Occipital lobe (tissue), 2 donors: ENCODE measurements around the gene PXMP2. TPM values are rescaled to one million over a fixed set of nuclear protein-coding genes. Genes with fewer than 3 reads are reported as not detected.
A peak's percentile ranks its signal among the peaks of the same experiment; 100 is the strongest.

ENCODE experiments used
- DNase-seq: peaks from one replicate; lab custom pipeline; 2025; lab: John Stamatoyannopoulos, UW
- total RNA-seq: library from RNA; depleted of rRNA; stranded (reverse); fragments of >200 nt; gene quantifications from one replicate; pipeline ENCODE4 v1.2.3, GENCODE V29; 2014

The PXMP2 gene
- total RNA-seq, 1 donor from 2014 or later: 12.2 TPM

GRCh38 chr12:132720606-132721345, 33.4 kb downstream of the PXMP2 start:
- no peak for DNase-seq

GRCh38 chr12:132723015-132723763, 35.8 kb downstream of the PXMP2 start:
- no peak for DNase-seq

- no peak for DNase-seq
Observed at GRCh38 chr12:132723764-132724140, 36.4 kb downstream of the PXMP2 start.

- DNase-seq: no peak
Observed at GRCh38 chr12:132724506-132725241, 37.3 kb downstream of the PXMP2 start.

- no peak for DNase-seq
Observed at GRCh38 chr12:132726386-132726785, 39.0 kb downstream of the PXMP2 start.

- no peak for DNase-seq
Observed at GRCh38 chr12:132727091-132727794, 39.9 kb downstream of the PXMP2 start.

- DNase-seq: no peak
Observed at GRCh38 chr12:132728502-132728901, 41.1 kb downstream of the PXMP2 start.

- peak; percentile 28 for DNase-seq
Observed at GRCh38 chr12:132729541-132730320, 42.3 kb downstream of the PXMP2 start.

GRCh38 chr12:132730353-132730752, 43.0 kb downstream of the PXMP2 start:
- DNase-seq: no peak

- no peak for DNase-seq
Observed at GRCh38 chr12:132731574-132731973, 44.2 kb downstream of the PXMP2 start.

GRCh38 chr12:132734206-132734605, 46.8 kb downstream of the PXMP2 start:
- DNase-seq: no peak

- DNase-seq: no peak
Observed at GRCh38 chr12:132735496-132735895, 48.1 kb downstream of the PXMP2 start.

- DNase-seq: no peak
Observed at GRCh38 chr12:132736378-132736777, 49.0 kb downstream of the PXMP2 start.

- DNase-seq: no peak
Observed at GRCh38 chr12:132736913-132737312, 49.5 kb downstream of the PXMP2 start.

GRCh38 chr12:132739600-132740312, 52.4 kb downstream of the PXMP2 start:
- no peak for DNase-seq

- no peak for DNase-seq
Observed at GRCh38 chr12:132740313-132740646, 52.9 kb downstream of the PXMP2 start.

GRCh38 chr12:132740652-132741051, 53.3 kb downstream of the PXMP2 start:
- DNase-seq: no peak

- no peak for DNase-seq
Observed at GRCh38 chr12:132741620-132742019, 54.2 kb downstream of the PXMP2 start.

GRCh38 chr12:132743831-132744230, 56.4 kb downstream of the PXMP2 start:
- DNase-seq: no peak

- DNase-seq: no peak
Observed at GRCh38 chr12:132746613-132747012, 59.2 kb downstream of the PXMP2 start.
